HCT116 (cell line): ENCODE data around the gene GPN2.

ENCODE experiments used
- CEBPB ChIP-seq: IDR thresholded peaks from 2 replicates; pipeline ENCODE4 v1.6.1; 2012; ENCODE audit warnings: low read depth
- EZH2 ChIP-seq: fragments of 200-600 bp; sonication (generic); IDR thresholded peaks from 2 replicates; pipeline ENCODE4 v1.6.1; 2017; ENCODE audit warnings: antibody characterized with exemption, mixed run types
- JUND ChIP-seq: IDR thresholded peaks from 2 replicates; pipeline ENCODE4 v1.6.1; 2012
- POLR2A ChIP-seq: IDR thresholded peaks from 2 replicates; pipeline ENCODE4 v1.7.0; 2011; ENCODE audit warnings: borderline replicate concordance; ENCODE audit not compliant: insufficient read depth, insufficient read length; ENCODE audit errors: extremely low read depth
- POLR2AphosphoS5 ChIP-seq: IDR thresholded peaks from 2 replicates; pipeline ENCODE4 v1.6.1; 2011; ENCODE audit warnings: mild to moderate bottlenecking, low read depth, low read length, moderate library complexity
- RAD21 ChIP-seq: IDR thresholded peaks from 2 replicates; pipeline ENCODE4 v1.6.1; 2012; ENCODE audit warnings: low read depth, mild to moderate bottlenecking
- SRF ChIP-seq: IDR thresholded peaks from 2 replicates; pipeline ENCODE4 v1.6.1; 2012; ENCODE audit warnings: low read depth
- TCF7L2 ChIP-seq: IDR thresholded peaks from 2 replicates; pipeline ENCODE4 v1.7.0; 2011; ENCODE audit warnings: borderline replicate concordance, inconsistent platforms; ENCODE audit not compliant: insufficient read depth, insufficient read length; ENCODE audit errors: extremely low read depth
- YY1 ChIP-seq: IDR thresholded peaks from 2 replicates; pipeline ENCODE4 v1.6.1; 2011; ENCODE audit warnings: low read length, low read depth, moderate library complexity, mild to moderate bottlenecking; ENCODE audit not compliant: insufficient replicate concordance; ENCODE audit errors: extremely low read depth
- ZBTB33 ChIP-seq: IDR thresholded peaks from 2 replicates; pipeline ENCODE4 v1.6.1; 2011; ENCODE audit warnings: mild to moderate bottlenecking, low read length, moderate library complexity; ENCODE audit not compliant: insufficient replicate concordance; ENCODE audit errors: extremely low read depth
- ZFX ChIP-seq: fragments of 450-650 bp; IDR thresholded peaks from 2 replicates; pipeline ENCODE4 v1.6.1; 2017
- TF ChIP-seq, protein P1 (sequence below), 3 experiments: fragments of 200-600 bp in 1 of 3; sonication (generic) in 1 of 3; IDR thresholded peaks in 2 of 3; conservative IDR thresholded peaks in 1 of 3; 2 replicates each; pipeline ENCODE4 v1.5.1; 2012 to 2017; ENCODE audit warnings: low read depth in 2 of 3, low read length in 2 of 3, antibody characterized with exemption in 1 of 3, borderline replicate concordance in 1 of 3, control low read depth in 1 of 3, mild to moderate bottlenecking in 1 of 3, mixed read lengths in 1 of 3, mixed run types in 1 of 3, moderate library complexity in 1 of 3; ENCODE audit not compliant: insufficient read depth in 1 of 3
- TF ChIP-seq, protein P2 (sequence below): IDR thresholded peaks from 2 replicates; pipeline ENCODE4 v1.6.1; 2012; ENCODE audit warnings: low read depth
- TF ChIP-seq, protein P3 (sequence below): IDR thresholded peaks from 2 replicates; pipeline ENCODE4 v1.6.1; 2012

DNA sequence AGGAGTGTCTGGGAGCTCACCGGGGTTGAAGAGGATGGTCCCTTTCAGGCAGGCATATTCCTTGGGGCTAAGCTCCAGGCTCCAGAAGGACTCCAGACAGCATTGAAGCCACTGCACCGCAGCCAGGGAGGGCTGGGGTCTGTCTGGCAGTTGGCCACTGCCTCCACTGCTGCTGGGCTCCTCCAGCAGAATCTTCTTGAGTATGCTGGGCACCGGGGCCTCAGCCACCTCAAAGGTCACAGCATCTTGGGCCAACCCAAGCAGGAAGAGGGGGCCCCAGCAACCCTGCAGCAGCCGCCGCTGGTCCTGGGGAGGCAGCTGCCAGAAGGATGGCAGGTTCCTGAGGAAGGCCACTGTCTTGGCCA is 23.3 kb upstream of the GPN2 start:
- TF ChIP-seq, protein P1, sequence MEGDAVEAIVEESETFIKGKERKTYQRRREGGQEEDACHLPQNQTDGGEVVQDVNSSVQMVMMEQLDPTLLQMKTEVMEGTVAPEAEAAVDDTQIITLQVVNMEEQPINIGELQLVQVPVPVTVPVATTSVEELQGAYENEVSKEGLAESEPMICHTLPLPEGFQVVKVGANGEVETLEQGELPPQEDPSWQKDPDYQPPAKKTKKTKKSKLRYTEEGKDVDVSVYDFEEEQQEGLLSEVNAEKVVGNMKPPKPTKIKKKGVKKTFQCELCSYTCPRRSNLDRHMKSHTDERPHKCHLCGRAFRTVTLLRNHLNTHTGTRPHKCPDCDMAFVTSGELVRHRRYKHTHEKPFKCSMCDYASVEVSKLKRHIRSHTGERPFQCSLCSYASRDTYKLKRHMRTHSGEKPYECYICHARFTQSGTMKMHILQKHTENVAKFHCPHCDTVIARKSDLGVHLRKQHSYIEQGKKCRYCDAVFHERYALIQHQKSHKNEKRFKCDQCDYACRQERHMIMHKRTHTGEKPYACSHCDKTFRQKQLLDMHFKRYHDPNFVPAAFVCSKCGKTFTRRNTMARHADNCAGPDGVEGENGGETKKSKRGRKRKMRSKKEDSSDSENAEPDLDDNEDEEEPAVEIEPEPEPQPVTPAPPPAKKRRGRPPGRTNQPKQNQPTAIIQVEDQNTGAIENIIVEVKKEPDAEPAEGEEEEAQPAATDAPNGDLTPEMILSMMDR (IDR thresholded peaks at IDR 0.05 in 2 of 3, conservative IDR thresholded peaks at IDR 0.05 in 1 of 3; ENCODE audit: borderline replicate concordance in 1 of 3, insufficient read depth in 1 of 3, low read depth in 2 of 3, low read length in 2 of 3), result no peak
- TF ChIP-seq, protein P2, sequence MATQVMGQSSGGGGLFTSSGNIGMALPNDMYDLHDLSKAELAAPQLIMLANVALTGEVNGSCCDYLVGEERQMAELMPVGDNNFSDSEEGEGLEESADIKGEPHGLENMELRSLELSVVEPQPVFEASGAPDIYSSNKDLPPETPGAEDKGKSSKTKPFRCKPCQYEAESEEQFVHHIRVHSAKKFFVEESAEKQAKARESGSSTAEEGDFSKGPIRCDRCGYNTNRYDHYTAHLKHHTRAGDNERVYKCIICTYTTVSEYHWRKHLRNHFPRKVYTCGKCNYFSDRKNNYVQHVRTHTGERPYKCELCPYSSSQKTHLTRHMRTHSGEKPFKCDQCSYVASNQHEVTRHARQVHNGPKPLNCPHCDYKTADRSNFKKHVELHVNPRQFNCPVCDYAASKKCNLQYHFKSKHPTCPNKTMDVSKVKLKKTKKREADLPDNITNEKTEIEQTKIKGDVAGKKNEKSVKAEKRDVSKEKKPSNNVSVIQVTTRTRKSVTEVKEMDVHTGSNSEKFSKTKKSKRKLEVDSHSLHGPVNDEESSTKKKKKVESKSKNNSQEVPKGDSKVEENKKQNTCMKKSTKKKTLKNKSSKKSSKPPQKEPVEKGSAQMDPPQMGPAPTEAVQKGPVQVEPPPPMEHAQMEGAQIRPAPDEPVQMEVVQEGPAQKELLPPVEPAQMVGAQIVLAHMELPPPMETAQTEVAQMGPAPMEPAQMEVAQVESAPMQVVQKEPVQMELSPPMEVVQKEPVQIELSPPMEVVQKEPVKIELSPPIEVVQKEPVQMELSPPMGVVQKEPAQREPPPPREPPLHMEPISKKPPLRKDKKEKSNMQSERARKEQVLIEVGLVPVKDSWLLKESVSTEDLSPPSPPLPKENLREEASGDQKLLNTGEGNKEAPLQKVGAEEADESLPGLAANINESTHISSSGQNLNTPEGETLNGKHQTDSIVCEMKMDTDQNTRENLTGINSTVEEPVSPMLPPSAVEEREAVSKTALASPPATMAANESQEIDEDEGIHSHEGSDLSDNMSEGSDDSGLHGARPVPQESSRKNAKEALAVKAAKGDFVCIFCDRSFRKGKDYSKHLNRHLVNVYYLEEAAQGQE, result no peak
- TF ChIP-seq TCF7L2 (no peak), ZFX (no peak), POLR2AphosphoS5 (no peak), JUND (no peak), RAD21 (no peak), SRF (no peak), POLR2A (no peak), CEBPB (no peak), EZH2 (no peak), YY1 (no peak), ZBTB33 (no peak)
- TF ChIP-seq, protein P3, sequence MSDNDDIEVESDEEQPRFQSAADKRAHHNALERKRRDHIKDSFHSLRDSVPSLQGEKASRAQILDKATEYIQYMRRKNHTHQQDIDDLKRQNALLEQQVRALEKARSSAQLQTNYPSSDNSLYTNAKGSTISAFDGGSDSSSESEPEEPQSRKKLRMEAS, result no peak
